Endothelial cell of umbilical vein (primary cell): Measurements from ENCODE around the gene QPCT. TPM values are rescaled to one million over a fixed set of nuclear protein-coding genes. Genes with fewer than 3 reads are reported as not detected.

Experiments
- BruUV-seq: library from RNA; stranded (reverse); fragments of 400-500 nt; replicated peaks from 2 replicates; lab custom pipeline; 2021; lab: Mats Ljungman, UMichigan
- CTCF ChIA-PET: fragments of 300-600, 350-600 bp; sonication (Branson Sonifier 250); formaldehyde crosslinking; loops from one replicate; lab custom pipeline; 2021; ENCODE audit warnings: antibody characterized with exemption, inconsistent platforms; lab: Charles Lee
- POLR2A ChIA-PET: fragments of 300-600, 350-600 bp; sonication (Branson Sonifier 250); formaldehyde crosslinking; loops from one replicate; lab custom pipeline; 2021; ENCODE audit warnings: antibody characterized with exemption, inconsistent platforms; lab: Charles Lee
- DNase-seq: peaks from one replicate; pipeline ENCODE4 v3.0.0-alpha.2; 2011; ENCODE audit warnings: low read depth, low spot score
- FAIRE-seq: peaks from 2 replicates; lab custom pipeline; 2011; peaks lifted over from hg19 to GRCh38; lab: Jason Lieb, UNC
- H2AFZ ChIP-seq: 2 replicates; pipeline ENCODE4 v1.6.0; 2012; ENCODE audit warnings: low read depth, low read length, control low read depth, inconsistent platforms
- H3K27ac ChIP-seq: 2 replicates; pipeline ENCODE4 v1.5.1; 2011; ENCODE audit warnings: low read depth, mild to moderate bottlenecking, control low read depth, low read length, moderate library complexity; ENCODE audit not compliant: insufficient read depth
- H3K27me3 ChIP-seq, 2 experiments: 2 replicates each; pipeline versions ENCODE4 v1.6.0 to v1.6.1; 2011; ENCODE audit warnings: low read length in 2 of 2, mixed read lengths in 1 of 2; ENCODE audit not compliant: control insufficient read depth in 2 of 2, insufficient read depth in 2 of 2
- H3K36me3 ChIP-seq, 2 experiments: 2 replicates in 1 of 2; 3 replicates in 1 of 2; pipeline ENCODE4 v1.5.1; 2011; ENCODE audit warnings: low read length in 2 of 2, mild to moderate bottlenecking in 1 of 2, moderate library complexity in 1 of 2; ENCODE audit not compliant: control insufficient read depth in 2 of 2, insufficient read depth in 2 of 2; ENCODE audit errors: extremely low read depth in 1 of 2
- H3K4me1 ChIP-seq: 3 replicates; pipeline ENCODE4 v1.5.1; 2011; ENCODE audit warnings: mild to moderate bottlenecking, low read length; ENCODE audit not compliant: control insufficient read depth, insufficient read depth; ENCODE audit errors: extremely low read depth
- H3K4me2 ChIP-seq: 2 replicates; pipeline ENCODE4 v1.6.1; 2011; ENCODE audit warnings: low read length, control low read depth, mixed read lengths; ENCODE audit not compliant: insufficient read depth
- H3K4me3 ChIP-seq, 3 experiments: fragments of 200-600 bp in 1 of 3; sonication (generic), shearing (Covaris generic) in 1 of 3; replicated peaks in 1 of 3; 2 replicates each; pipeline ENCODE4 v1.5.1; 2011 to 2016; ENCODE audit warnings: control low read depth in 3 of 3, low read length in 3 of 3, mild to moderate bottlenecking in 2 of 3, inconsistent platforms in 1 of 3, low read depth in 1 of 3, moderate library complexity in 1 of 3; ENCODE audit not compliant: insufficient read depth in 1 of 3
- H3K79me2 ChIP-seq: 2 replicates; pipeline ENCODE4 v1.6.0; 2012; ENCODE audit warnings: low read length, inconsistent platforms; ENCODE audit not compliant: control insufficient read depth, insufficient read depth
- H3K9ac ChIP-seq: replicated peaks from 2 replicates; pipeline ENCODE3; 2011; ENCODE audit warnings: low read length, control low read depth; ENCODE audit not compliant: insufficient read depth; ENCODE audit errors: extremely low read depth
- H3K9me1 ChIP-seq: replicated peaks from 3 replicates; pipeline ENCODE4 v1.6.0; 2011; ENCODE audit warnings: mild to moderate bottlenecking, low read length; ENCODE audit not compliant: control insufficient read depth, insufficient read depth; ENCODE audit errors: extremely low read depth
- H3K9me3 ChIP-seq: replicated peaks from 2 replicates; pipeline ENCODE4 v1.5.1; 2012; ENCODE audit warnings: low read length, inconsistent platforms; ENCODE audit not compliant: control insufficient read depth, insufficient read depth
- H4K20me1 ChIP-seq: replicated peaks from 2 replicates; pipeline ENCODE3; 2011; ENCODE audit warnings: mild to moderate bottlenecking, low read length; ENCODE audit not compliant: control insufficient read depth, insufficient read depth; ENCODE audit errors: extremely low read depth
- CTCF ChIP-seq, 2 donors: IDR thresholded peaks; 1 replicate in 1 of 2; 2 replicates in 1 of 2; pipeline ENCODE4 v1.5.1; 2011; ENCODE audit warnings: low read length in 2 of 2, mild to moderate bottlenecking in 2 of 2, moderate library complexity in 2 of 2, control low read depth in 1 of 2, inconsistent platforms in 1 of 2, low read depth in 1 of 2; ENCODE audit not compliant: insufficient read depth in 1 of 2; ENCODE audit errors: extremely low read depth in 1 of 2
- EZH2 ChIP-seq: IDR thresholded peaks from 2 replicates; pipeline ENCODE4 v1.6.1; 2012; ENCODE audit warnings: borderline replicate concordance, low read depth, mild to moderate bottlenecking, moderate library complexity, low read length, inconsistent platforms; ENCODE audit not compliant: severe bottlenecking
- FOS ChIP-seq: IDR thresholded peaks from 2 replicates; pipeline ENCODE4 v1.6.1; 2011; ENCODE audit warnings: mild to moderate bottlenecking, low read length, moderate library complexity, borderline replicate concordance; ENCODE audit not compliant: insufficient read depth
- GATA2 ChIP-seq: IDR thresholded peaks from 2 replicates; pipeline ENCODE4 v1.7.0; 2011; ENCODE audit warnings: low read depth, mild to moderate bottlenecking, moderate library complexity, mixed read lengths, low read length; ENCODE audit not compliant: insufficient read length, insufficient read depth
- JUN ChIP-seq: IDR thresholded peaks from 2 replicates; pipeline ENCODE4 v1.6.1; 2011; ENCODE audit warnings: borderline replicate concordance, low read depth; ENCODE audit not compliant: insufficient read length, insufficient read depth
- MAX ChIP-seq: IDR thresholded peaks from 2 replicates; pipeline ENCODE4 v1.6.1; 2011; ENCODE audit not compliant: insufficient read depth, insufficient read length
- MYC ChIP-seq: IDR thresholded peaks from one replicate; pipeline ENCODE4 v1.6.1; 2011; ENCODE audit warnings: mild to moderate bottlenecking, low read depth, low read length
- POLR2A ChIP-seq: IDR thresholded peaks from 2 replicates; pipeline ENCODE4 v1.6.1; 2012; ENCODE audit warnings: low read depth, mild to moderate bottlenecking, control low read depth, low read length
- POLR2AphosphoS5 ChIP-seq: IDR thresholded peaks from 2 replicates; pipeline ENCODE4 v1.6.1; 2012; ENCODE audit warnings: low read depth, mild to moderate bottlenecking, control low read depth, low read length, moderate library complexity; ENCODE audit not compliant: insufficient read depth
- dilution Hi-C: fragments of 300-500 bp; cut with MboI; formaldehyde crosslinking; loops from one replicate; pipeline ENCODE4 v1.15.0; 2019; ENCODE audit warnings: low sequenced_read_pairs; ENCODE audit not compliant: extremely low pct_ligation_motif_present
- intact Hi-C: fragments of 100-400 bp; cut with micrococcal nuclease; formaldehyde crosslinking; loops from one replicate; pipeline ENCODE4 v1.10.0; 2022
- polyA plus RNA-seq, 4 experiments: library from polyadenylated mRNA; depleted of rRNA in 3 of 4; stranded (reverse) in 3 of 4; unstranded in 1 of 4; fragments of >200 nt; gene quantifications; 2 replicates each; pipeline versions ENCODE4 v1.2.1 to v1.2.3, GENCODE V29; 2011 to 2012; ENCODE audit warnings: missing spikeins in 1 of 4
- total RNA-seq: library from RNA; stranded (reverse); gene quantifications from 2 replicates; pipeline ENCODE4 v1.2.3, GENCODE V29; 2021

The QPCT gene
- total and polyA plus RNA-seq, 2 donors (not counting 3 experiments of a cell fraction or from before 2014, with no cell fraction given), result 12.8 to 17.2 TPM

- FAIRE-seq, result no peak
- no peaks in the 10 kb centered on the region for H3K9me3 ChIP-seq
- BruUV-seq, result no TSS peak
- H3K27me3 ChIP-seq, result no peaks in the 10 kb centered on the region
- H3K4me3 ChIP-seq, result no peak overlapping the region
- H4K20me1 ChIP-seq, result no peaks in the 10 kb centered on the region
- CTCF ChIA-PET, result interaction anchor here (2.8 to 11.8 kb wide), 3 partner anchors 390 to 460 kb away, joined by 10 to 509 read pairs (median 506); no protein-coding TSS in a partner anchor
- H3K36me3 ChIP-seq, result no peaks in the 10 kb centered on the region
- TF ChIP-seq CTCF (IDR thresholded peaks at IDR 0.05; ENCODE audit: extremely low read depth in 1 of 2, insufficient read depth in 1 of 2, low read depth in 1 of 2, low read length in 2 of 2) (no peak), JUN (no peak), POLR2AphosphoS5 (no peak), POLR2A (no peak)
- no peak overlapping the region for H3K4me2 ChIP-seq
- H3K9ac ChIP-seq, result no peak overlapping the region
- no peak overlapping the region for H2AFZ ChIP-seq
- intact Hi-C loops (no loop called here), dilution Hi-C loops (loop anchor here (25.0 kb wide), 1 partner anchor 443 kb away; no protein-coding TSS in a partner anchor)
- no peaks in the 10 kb centered on the region for H3K9me1 ChIP-seq
- peaks cover 6% of the 10 kb centered on the region for H3K4me1 ChIP-seq
- H3K27ac ChIP-seq, result no peak overlapping the region
- DNase-seq, result no peak
- H3K79me2 ChIP-seq, result no peaks in the 10 kb centered on the region
- POLR2A ChIA-PET, result no interaction called here
Measured at GRCh38 chr2:37418956-37419355, 74.5 kb downstream of the QPCT start.

- no TSS peak for BruUV-seq
Measured at GRCh38 chr2:37421686-37422085, 77.3 kb downstream of the QPCT start.

More at GRCh38 chr2:37421686-37422085, 77.3 kb downstream of the QPCT start:
- CTCF ChIA-PET, result interaction anchor here (1.8 to 1.9 kb wide), 3 partner anchors 26 to 456 kb away, joined by 5 to 11 read pairs (median 10); no protein-coding TSS in a partner anchor
- Histone ChIP-seq H3K9me1 (no peaks in the 10 kb centered on the region), H3K27me3 (no peaks in the 10 kb centered on the region), H3K27ac (no peak overlapping the region), H3K9me3 (no peaks in the 10 kb centered on the region), H3K79me2 (no peaks in the 10 kb centered on the region), H3K4me1 (no peaks in the 10 kb centered on the region), H3K4me2 (no peak overlapping the region), H3K9ac (no peak overlapping the region), H3K4me3 (no peak overlapping the region), H3K36me3 (no peaks in the 10 kb centered on the region), H2AFZ (no peak overlapping the region), H4K20me1 (no peaks in the 10 kb centered on the region)
- dilution Hi-C loops (loop anchor here (25.0 kb wide), 1 partner anchor 441 kb away; no protein-coding TSS in a partner anchor), intact Hi-C loops (no loop called here)
- FAIRE-seq, result no peak
- no peak for TF ChIP-seq FOS
- TF ChIP-seq GATA2, result no peak
- TF ChIP-seq CTCF (IDR thresholded peaks at IDR 0.05; ENCODE audit: extremely low read depth in 1 of 2, insufficient read depth in 1 of 2, low read depth in 1 of 2, low read length in 2 of 2), result no peak
- no peak for TF ChIP-seq POLR2AphosphoS5
- TF ChIP-seq MAX, result no peak
- TF ChIP-seq MYC, result no peak
- no peak for TF ChIP-seq EZH2
- no peak for TF ChIP-seq JUN
- no peak for TF ChIP-seq POLR2A
- DNase-seq, result no peak
- POLR2A ChIA-PET, result no interaction called here
